Ectodermal cell (in vitro differentiated cells): ENCODE data around the gene PLD5.
A peak's percentile ranks its signal among the peaks of the same experiment; 100 is the strongest.
"Not testable (repeated sequence)": the region's sequence is repeated elsewhere in the genome, so short reads cannot be mapped to it uniquely, and the experiment has no call there.

Experiments used
- H3K27ac ChIP-seq: 2 replicates; pipeline ENCODE4 v1.7.0; 2013; ENCODE audit warnings: mild to moderate bottlenecking, low read depth, low read length; ENCODE audit not compliant: insufficient read depth, poor library complexity, severe bottlenecking
- H3K27me3 ChIP-seq: 2 replicates; pipeline ENCODE4 v1.7.0; 2013; ENCODE audit warnings: mild to moderate bottlenecking, low read length; ENCODE audit not compliant: insufficient read depth, control insufficient read depth, poor library complexity, severe bottlenecking
- H3K36me3 ChIP-seq: one replicate; pipeline ENCODE4 v1.7.0; 2013; ENCODE audit warnings: low read length; ENCODE audit not compliant: control insufficient read depth, insufficient read depth
- H3K4me1 ChIP-seq: one replicate; pipeline ENCODE4 v1.7.0; 2013; ENCODE audit warnings: low read length; ENCODE audit not compliant: control insufficient read depth, insufficient read depth
- H3K4me3 ChIP-seq: 2 replicates; pipeline ENCODE4 v1.7.0; 2013; ENCODE audit warnings: low read depth, low read length, control low read depth; ENCODE audit not compliant: insufficient read depth
- H3K9me3 ChIP-seq: 2 replicates; pipeline ENCODE4 v1.7.0; 2013; ENCODE audit warnings: mild to moderate bottlenecking, low read length, moderate library complexity; ENCODE audit not compliant: control insufficient read depth
- WGBS, 2 experiments: methylation state at CpG; one replicate each; pipeline ENCODE4 v1.1.7; 2013; ENCODE audit warnings: missing lambda C conversion rate in 2 of 2; 5-methylcytosine and 5-hydroxymethylcytosine counted together

The PLD5 gene

DNA sequence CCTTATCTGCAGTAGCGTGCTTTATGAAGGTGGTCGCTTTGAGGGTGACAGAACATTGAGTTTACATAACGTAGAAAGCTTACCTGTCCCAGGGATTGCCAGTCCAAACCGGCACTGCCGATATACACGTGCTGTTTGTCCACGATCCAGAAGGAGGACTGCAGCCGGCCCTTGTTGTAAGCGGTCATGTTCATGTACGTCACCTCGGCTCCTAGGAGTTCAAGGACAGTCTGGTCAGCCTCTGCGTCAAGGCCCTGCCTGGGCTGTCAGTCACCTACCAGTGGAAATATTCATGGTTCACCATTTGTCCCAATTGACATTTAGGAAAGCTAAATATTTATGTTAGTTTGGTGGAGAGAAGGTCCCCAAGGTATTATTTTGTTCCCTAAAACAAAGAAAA, 304.6 kb downstream of the PLD5 start:
- WGBS, 2 experiments = 94% methylated on average over 12 of the region's 12 CpGs
- Histone ChIP-seq H3K36me3 (no peaks in the 10 kb centered on the region), H3K9me3 (no peaks in the 10 kb centered on the region), H3K27ac (no peak overlapping the region), H3K4me1 (peaks cover 5% of the 10 kb centered on the region), H3K27me3 (no peaks in the 10 kb centered on the region), H3K4me3 (no peak overlapping the region)

DNA sequence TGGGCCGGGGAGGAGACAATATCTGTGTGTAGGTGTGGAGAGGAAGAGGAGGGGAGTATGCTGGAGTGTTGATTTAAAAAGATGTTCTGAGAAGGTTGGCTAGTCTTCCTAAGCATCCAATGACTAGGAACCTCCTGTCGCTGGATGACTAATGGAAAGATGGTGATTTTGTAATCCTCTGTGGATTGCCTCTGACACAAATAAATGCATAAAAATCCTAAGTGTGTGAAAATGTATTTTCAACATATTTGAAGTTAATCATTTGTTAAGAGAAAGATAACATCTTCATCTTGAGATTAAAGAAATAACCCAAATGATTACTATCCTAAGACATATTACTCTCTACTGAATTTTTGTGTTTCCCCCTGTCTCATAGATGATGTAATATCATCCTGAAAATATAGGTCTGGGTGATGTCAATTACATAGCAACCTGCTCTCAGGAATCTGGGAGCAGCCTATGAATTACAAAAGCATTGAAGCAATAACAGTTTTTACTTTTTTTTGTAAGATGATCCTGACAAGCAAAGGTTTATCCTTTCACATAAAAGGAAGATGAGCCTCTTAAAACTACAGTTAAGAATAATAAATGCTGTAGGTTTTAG, 305.1 kb downstream of the PLD5 start:
- peaks cover under 1% of the 10 kb centered on the region for H3K4me1 ChIP-seq
- no peak overlapping the region for H3K4me3 ChIP-seq
- H3K9me3 ChIP-seq = no peaks in the 10 kb centered on the region
- 95 to 98% methylated on average over 2 of the region's 2 CpGs for WGBS, 2 experiments
- H3K27me3 ChIP-seq = no peaks in the 10 kb centered on the region
- H3K27ac ChIP-seq = no peak overlapping the region
- H3K36me3 ChIP-seq = no peaks in the 10 kb centered on the region

DNA sequence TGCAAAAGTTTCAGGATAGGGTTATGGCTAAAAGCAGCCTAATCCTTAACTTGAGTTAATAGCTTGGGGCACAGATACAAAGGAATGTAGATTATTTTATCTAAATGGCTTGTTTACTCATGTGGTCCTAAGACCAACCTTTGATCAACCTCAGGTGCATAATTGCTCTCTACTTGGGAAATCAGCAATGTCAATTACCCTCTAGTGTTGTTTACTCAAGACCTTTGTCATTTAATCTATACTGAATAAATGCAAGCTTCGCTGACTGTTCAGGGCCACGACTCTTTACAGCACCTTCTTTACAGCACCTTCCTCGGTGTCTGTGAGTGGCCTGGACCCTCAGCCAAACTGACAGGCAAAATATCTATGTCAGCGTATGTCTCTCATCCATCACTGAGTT, 308.1 kb downstream of the PLD5 start:
- H3K9me3 ChIP-seq = no peaks in the 10 kb centered on the region
- 43 to 62% methylated on average over 3 to 4 of the region's 4 CpGs for WGBS, 2 experiments
- H3K36me3 ChIP-seq = no peaks in the 10 kb centered on the region
- peaks cover 7% of the 10 kb centered on the region for H3K4me1 ChIP-seq
- no peak overlapping the region for H3K4me3 ChIP-seq
- no peaks in the 10 kb centered on the region for H3K27me3 ChIP-seq
- H3K27ac ChIP-seq = no peak overlapping the region

DNA sequence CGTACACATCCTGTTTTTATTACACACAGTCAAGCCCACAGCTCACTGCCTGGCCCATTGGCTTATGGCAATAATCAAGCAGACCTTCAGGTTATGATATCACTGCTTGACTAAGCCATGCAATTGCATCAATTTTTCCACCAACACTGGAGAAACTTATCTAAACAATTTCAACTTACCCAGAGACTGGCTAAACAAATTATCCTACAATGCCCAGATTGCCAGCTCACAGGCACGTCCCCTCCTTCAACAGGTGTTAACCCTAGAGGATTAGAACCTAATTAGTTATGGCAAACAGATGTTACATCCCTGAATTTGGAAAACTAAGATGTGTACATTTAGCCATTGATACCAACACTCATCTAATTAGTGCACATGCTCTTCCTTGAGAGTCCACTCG, 310.0 kb downstream of the PLD5 start:
- H3K4me1 ChIP-seq = peaks cover 15% of the 10 kb centered on the region
- not testable (repeated sequence) for H3K4me3 ChIP-seq, H3K27ac ChIP-seq, H3K27me3 ChIP-seq, H3K36me3 ChIP-seq, H3K9me3 ChIP-seq
- WGBS, 2 experiments = 88 to 99% methylated on average over 2 to 3 of the region's 3 CpGs

DNA sequence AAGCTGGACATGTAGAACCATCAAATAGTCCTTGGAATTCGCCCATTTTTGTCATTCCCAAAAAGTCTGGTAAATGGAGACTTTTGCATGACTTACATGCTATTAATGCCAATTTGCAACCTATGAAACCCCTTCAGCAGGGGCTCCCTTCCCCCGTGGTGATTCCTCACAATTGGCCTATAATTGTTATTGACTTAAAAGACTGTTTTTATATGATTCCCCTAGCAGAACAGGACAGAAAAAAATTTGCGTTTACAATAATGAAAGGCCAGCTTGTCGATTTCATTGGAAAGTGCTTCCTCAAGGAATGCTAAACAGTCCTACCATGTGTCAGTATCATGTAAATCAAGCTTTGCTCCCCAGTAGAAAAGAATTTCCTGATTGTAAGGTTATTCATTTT, 311.5 kb downstream of the PLD5 start:
- WGBS, 2 experiments = 52 to 53% methylated on average over 4 of the region's 4 CpGs
- not testable (repeated sequence) for H3K4me3 ChIP-seq, H3K27ac ChIP-seq, H3K36me3 ChIP-seq, H3K27me3 ChIP-seq, H3K9me3 ChIP-seq
- H3K4me1 ChIP-seq = peaks cover 30% of the 10 kb centered on the region

DNA sequence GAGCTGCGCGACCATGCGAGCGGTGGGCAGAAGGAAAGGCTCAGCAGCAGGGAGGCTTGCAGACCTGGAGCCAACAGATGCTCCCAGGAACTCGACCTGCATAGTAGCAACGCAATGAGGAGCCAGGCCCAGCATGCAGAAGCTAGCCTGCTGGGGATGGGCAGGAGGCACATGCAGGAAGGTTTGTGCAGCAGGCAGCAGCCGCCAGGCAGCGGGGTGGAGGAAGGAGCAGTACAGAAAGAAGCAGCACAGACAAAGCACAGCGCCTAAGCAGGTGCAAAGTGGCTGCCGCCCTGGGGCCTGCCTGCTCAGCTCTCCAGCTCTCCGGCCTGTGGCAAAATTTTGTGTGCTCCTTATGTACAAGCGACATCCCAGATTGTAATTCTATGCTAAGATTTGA, 312.1 kb downstream of the PLD5 start:
- Histone ChIP-seq H3K9me3 (no peaks in the 10 kb centered on the region), H3K27me3 (no peaks in the 10 kb centered on the region), H3K4me3 (no peak overlapping the region), H3K27ac (no peak overlapping the region), H3K36me3 (no peaks in the 10 kb centered on the region), H3K4me1 (peaks cover 31% of the 10 kb centered on the region)
- WGBS, 2 experiments = 24 to 29% methylated on average over 11 of the region's 12 CpGs

DNA sequence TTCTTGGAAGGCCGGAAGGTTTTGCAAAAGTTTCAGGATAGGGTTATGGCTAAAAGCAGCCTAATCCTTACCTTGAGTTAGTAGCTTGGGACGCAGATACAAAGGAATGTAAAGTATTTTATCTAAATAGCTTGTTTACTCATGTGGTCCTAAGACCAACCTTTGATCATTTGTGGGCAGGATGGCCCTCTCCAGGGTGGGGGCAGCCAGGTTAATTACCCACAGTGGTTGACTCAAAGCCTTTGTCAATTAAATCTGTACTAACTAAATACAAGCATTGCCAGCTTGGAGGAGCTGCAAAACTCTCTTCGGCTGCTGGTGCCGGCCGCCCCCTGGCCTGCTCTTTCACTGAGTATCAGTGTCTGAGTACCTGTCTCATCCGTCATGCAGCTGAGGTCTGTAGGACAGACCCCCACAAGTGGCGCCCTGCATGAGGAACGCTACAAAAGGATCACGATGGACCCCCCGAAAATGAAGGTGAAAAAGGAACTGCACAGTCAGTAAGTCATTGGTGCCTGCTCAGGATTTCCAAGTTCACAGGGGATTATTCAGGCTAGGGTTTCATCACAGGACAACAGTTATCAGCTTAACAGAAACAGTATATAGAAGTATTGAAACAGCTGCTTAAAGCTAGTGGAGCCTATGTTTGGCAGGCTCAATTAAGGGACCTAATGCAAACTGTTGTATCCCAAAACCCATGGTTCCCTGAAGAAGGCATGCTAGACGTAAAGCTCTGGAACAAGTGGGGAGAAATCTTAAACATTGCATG, 313.1 kb downstream of the PLD5 start:
- H3K9me3 ChIP-seq = no peaks in the 10 kb centered on the region
- H3K27me3 ChIP-seq = no peaks in the 10 kb centered on the region
- no peak overlapping the region for H3K4me3 ChIP-seq
- H3K36me3 ChIP-seq = no peaks in the 10 kb centered on the region
- no peak overlapping the region for H3K27ac ChIP-seq
- peaks cover 31% of the 10 kb centered on the region for H3K4me1 ChIP-seq
- WGBS, 2 experiments = 55 to 60% methylated on average over 11 of the region's 11 CpGs

DNA sequence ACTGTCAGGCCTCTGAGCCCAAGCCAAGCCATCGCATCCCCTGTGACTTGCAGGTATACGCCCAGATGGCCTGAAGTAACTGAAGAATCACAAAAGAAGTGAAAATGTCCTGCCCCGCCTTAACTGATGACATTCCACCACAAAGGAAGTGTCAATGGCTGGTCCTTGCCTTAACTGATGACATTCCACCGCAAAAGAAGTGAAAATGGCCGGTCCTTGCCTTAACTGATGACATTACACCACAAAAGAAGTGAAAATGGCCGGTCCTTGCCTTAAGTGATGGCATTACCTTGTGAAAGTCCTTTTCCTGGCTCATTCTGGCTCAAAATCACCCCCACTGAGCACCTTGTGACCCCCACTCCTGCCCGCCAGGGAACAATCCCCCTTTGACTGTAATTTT, 314.2 kb downstream of the PLD5 start:
- H3K27me3 ChIP-seq, H3K27ac ChIP-seq, H3K9me3 ChIP-seq, H3K36me3 ChIP-seq, H3K4me3 ChIP-seq: not testable (repeated sequence)
- peaks cover 36% of the 10 kb centered on the region for H3K4me1 ChIP-seq
- WGBS, 2 experiments = 76 to 78% methylated on average over 7 of the region's 7 CpGs

DNA sequence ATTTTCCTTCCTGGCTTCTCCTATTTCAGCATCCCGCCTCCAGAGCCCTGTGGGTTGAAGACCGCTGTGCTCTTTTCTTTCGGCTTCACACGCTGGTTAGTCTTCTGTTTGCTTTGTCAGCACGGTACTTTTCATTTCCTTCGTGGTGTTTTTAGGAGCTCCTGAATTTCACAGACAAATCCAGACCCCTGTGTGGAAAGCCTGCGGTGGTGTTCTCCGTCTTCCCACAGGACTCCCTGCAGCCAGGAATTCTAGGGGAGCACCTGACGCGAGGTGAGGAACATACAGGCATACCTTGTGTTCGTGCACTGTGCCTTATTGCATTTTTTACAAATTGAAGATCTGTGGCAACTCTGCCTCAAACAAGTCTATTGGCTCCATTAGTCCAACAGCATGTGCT, 315.4 kb downstream of the PLD5 start:
- H3K4me1 ChIP-seq = peaks cover 36% of the 10 kb centered on the region
- peak overlapping the region; percentile 74 for H3K27ac ChIP-seq
- H3K9me3 ChIP-seq = no peaks in the 10 kb centered on the region
- H3K27me3 ChIP-seq = no peaks in the 10 kb centered on the region
- 21 to 27% methylated on average over 11 of the region's 11 CpGs for WGBS, 2 experiments
- no peaks in the 10 kb centered on the region for H3K36me3 ChIP-seq
- H3K4me3 ChIP-seq = no peak overlapping the region

DNA sequence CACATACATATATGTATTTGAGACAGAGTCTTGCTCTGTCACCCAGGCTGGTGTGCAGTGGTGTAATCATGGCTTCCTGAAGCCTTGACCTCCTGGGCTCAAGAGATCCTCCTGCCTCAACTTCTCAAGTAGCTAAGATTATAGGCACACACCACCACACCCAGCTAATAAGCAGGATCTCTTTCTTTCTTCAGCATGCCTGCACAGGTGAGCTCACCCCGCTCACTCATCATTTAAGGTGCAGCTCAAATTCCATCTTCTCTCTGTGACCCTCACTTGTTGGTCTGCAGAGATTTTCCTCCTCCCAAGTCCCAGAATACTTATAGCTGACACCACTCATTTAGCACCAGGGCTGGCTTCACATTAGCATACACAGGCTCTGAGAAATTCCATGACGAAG, 316.5 kb downstream of the PLD5 start:
- H3K27me3 ChIP-seq = no peaks in the 10 kb centered on the region
- no peaks in the 10 kb centered on the region for H3K9me3 ChIP-seq
- H3K4me3 ChIP-seq = no peak overlapping the region
- 60 to 61% methylated on average over 1 of the region's 2 CpGs for WGBS, 2 experiments
- peak overlapping the region; percentile 26 for H3K27ac ChIP-seq
- H3K4me1 ChIP-seq = peaks cover 36% of the 10 kb centered on the region
- H3K36me3 ChIP-seq = no peaks in the 10 kb centered on the region
